HL-60/S4 treated with phorbol 12-myristate 13-acetate at 8.2 ng/mL for 4 days and 3 days (cell line): ENCODE measurements around the gene ENO3.

Experiments used
- in situ Hi-C: fragments of 300-500 bp; cut with MboI; formaldehyde crosslinking; loops from 2 replicates; pipeline ENCODE4 v1.15.0; 2022; ENCODE audit warnings: low sequenced_read_pairs

The ENO3 gene

DNA sequence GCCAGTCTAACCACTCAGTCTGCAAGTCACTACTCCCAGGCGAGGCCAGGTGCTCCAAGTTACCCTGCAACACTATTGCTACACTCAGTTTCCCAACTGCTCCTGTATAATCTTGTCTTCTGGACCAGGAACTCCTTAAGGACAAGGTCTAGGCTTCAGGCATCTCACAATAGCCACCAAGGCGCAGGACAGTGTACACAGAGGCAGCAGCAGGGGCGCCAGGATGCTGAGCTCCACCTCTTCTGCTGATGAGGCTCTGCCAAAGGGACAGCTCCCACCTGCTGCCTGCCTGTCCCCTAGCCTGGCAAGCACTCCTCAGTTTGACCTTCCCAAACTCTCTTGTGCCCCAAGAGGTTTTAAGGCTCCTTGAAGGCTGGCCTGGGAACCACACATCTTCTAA lies 14.5 kb upstream of the ENO3 start:
- in situ Hi-C loops: no loop called here

GRCh38 chr17:4937553-4937952 lies 13.4 kb upstream of the ENO3 start:
- in situ Hi-C loops: no loop called here

- in situ Hi-C loops: no loop called here
These were observed 12.8 kb upstream of the ENO3 start for GRCh38 chr17:4938069-4938491.

DNA sequence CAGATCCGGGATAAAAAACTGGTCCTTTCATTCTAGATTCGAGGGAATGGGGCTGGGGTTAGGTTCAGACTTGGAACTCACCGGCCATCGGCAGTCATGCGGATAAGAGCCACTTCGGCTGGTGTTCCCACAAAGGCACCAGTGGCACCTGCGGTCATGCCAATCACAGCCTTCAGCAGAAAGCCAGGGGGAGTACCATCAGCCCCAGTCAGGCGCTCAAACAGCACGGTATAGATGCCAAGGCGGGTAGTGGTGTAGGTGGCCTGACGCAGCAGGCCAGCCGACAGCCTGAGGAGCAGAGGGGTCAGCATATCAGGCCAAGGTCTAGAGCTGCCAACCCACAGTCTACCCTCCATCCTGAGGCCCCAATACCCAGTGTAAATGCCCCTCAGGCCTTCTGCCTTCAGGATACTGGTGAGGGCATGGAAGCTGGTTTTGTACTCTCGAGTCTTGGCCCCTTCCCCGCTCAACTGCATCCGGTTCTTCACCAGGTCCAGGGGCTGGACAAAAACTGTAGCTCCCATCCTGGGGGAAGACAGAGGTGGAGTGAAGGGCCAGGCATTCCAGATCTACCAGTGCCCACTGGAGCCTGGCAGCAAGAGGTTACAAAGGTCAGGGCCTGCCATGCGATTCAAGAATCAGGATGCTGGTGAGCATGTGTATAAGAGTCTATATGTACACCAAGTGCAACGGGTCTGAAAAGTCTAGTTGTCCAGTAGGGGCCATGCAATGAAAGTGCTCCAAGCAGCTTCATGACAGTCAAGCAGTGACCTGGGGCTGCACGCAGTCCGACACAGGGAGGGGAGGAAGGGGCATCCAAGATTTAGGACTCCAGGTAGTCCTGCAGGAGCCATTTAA lies 12.0 kb upstream of the ENO3 start:
- in situ Hi-C loops: no loop called here

DNA sequence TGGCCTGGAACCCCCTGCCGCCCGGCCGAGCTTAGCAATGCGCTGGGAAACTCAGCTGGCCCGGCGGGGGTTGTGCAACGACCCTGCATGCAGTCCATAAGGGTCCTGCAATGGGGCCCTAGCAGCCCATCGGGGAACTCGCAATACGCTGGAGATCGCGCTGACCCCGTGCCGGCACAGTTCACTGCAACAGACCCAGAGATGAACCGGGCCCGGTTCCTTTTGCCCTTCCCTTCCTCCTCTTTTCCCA lies 11.4 kb upstream of the ENO3 start:
- in situ Hi-C loops: no loop called here

- in situ Hi-C loops: no loop called here
These were observed 10.9 kb upstream of the ENO3 start, which contains the start of the genes RNF167 and SLC25A11 for GRCh38 chr17:4939796-4940554. TSS of gene RNF167 (plus strand) at chr17:4940268. CDS start at chr17:4940910, 642 bp downstream. TSS of gene SLC25A11 (minus strand) at chr17:4940046. CDS start at chr17:4939910, 136 bp downstream.

DNA sequence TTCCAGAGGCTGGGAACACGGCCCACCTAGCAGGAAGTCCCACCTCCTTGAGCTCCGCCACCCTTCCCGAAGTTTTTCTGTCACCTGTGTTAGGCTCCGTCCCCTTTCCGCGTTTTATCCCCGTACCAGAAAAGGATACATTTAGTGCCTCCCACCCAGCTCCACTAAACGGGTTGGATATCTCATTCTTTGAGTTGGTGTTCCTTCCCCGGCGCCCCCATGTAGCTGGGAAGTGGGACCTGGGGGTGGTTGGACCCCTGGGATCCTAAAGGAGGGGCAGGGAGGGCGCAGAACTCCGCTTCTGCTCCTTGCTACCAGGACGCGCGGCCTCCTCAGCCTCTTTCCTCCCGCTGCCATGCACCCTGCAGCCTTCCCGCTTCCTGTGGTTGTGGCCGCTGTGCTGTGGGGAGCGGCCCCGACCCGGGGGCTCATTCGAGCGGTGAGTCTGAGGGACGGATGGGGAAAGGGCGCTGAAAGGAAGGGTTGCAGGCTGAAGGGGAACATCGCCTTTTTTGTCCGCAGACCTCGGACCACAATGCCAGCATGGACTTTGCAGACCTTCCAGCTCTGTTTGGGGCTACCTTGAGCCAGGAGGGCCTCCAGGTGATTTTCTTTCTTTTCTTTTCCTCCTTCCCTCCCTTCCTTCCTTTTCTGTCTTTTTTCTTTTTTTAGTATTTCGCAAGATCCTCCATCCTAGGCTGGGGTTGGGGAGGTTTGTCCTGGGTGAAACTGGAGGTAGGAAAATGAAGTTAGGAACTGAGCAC lies 10.2 kb upstream of the ENO3 start:
- in situ Hi-C loops: no loop called here

GRCh38 chr17:4941319-4941610 lies 9.7 kb upstream of the ENO3 start:
- in situ Hi-C loops: no loop called here

- in situ Hi-C loops: no loop called here
These were observed 8.0 kb upstream of the ENO3 start for GRCh38 chr17:4942760-4943508.

DNA sequence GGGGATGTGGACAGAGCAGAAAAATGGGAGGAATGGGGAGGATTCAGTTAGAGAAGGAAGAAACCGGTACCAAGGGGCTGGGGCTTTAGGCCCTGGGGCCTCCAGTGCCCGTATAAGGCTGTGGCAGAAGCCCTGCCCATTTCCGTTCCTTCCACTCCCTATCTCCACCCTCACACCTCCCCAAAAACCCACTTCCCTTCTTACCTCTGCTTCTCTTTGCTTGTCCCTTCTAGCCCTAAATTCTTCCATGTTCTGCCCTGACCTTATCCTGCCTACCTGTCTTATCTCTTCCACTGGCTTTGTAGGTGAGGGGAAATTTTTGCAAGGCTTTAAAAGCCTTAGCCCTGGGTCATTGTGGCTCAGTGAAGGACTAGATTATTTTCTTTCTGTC lies 6.8 kb upstream of the ENO3 start:
- in situ Hi-C loops: no loop called here

DNA sequence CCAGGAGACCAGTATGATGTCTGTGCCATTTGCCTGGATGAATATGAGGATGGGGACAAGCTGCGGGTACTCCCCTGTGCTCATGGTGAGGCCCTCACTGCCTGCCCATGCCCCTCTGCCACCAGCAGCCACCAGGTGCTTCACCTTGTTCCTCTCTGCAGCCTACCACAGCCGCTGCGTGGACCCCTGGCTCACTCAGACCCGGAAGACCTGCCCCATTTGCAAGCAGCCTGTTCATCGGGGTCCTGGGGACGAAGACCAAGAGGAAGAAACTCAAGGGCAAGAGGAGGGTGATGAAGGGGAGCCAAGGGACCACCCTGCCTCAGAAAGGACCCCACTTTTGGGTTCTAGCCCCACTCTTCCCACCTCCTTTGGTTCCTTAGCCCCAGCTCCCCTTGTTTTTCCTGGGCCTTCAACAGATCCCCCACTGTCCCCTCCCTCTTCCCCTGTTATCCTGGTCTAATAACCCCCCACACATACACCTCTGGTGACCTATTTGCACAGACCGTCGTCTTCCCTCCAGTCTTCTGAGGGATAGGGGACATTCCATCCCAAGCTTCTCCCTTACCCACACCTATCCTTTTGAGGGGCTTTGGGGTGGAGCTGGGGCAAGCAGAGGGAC lies 6.3 kb upstream of the ENO3 start:
- in situ Hi-C loops: no loop called here

- in situ Hi-C loops: no loop called here
These were observed 5.6 kb upstream of the ENO3 start for GRCh38 chr17:4945176-4945943.

GRCh38 chr17:4945944-4946280 lies 5.0 kb upstream of the ENO3 start:
- in situ Hi-C loops: no loop called here

GRCh38 chr17:4946312-4946976 lies 4.5 kb upstream of the ENO3 start:
- in situ Hi-C loops: no loop called here

- in situ Hi-C loops: no loop called here
These were observed 3.9 kb upstream of the ENO3 start for GRCh38 chr17:4947010-4947410.

GRCh38 chr17:4947411-4948165 lies 3.3 kb upstream of the ENO3 start:
- in situ Hi-C loops: no loop called here

DNA sequence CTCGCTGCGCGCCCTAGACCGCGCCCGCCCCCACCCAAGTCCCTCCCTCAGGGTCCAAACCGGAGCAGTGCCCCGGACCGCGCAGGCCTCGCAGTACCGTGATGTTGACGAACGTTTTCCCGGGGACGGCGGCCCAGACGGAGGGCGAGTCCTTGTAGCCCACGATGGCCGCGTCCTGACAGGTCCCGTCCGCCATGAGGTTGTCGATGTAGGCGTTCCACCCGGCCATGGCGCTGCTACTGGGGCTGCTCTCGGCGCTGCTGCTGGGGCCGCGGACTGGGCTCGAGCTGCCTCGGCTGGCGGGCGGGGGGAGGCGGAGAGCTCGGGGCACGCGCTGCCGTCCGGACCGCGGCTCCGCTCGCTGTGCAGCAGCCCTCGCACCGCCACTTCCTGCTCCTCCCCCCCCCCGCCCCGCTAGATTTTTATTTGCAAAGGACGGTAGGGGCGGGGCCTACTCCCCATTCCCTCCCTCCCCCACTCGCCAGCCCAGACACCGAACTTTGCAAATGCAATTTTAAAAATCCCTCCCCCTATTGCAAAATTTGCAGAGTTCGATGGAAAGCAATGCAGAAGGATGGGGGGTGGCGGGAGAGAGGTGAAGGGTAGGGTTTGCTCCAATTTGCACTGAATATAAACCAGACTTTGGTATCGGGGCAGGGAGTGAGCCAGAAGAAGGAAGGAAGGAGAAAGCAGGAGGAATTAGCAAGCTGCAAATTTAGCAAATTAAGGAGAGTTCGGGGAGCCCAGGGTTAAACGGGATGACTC lies 2.6 kb upstream of the ENO3 start, which contains the start of gene PFN1:
PFN1 (minus strand) TSS at position 365 of the 765 bp plus-strand sequence; CDS start at position 229, 136 bp downstream.
- in situ Hi-C loops: no loop called here

GRCh38 chr17:4948931-4949320 lies 2.0 kb upstream of the ENO3 start:
- in situ Hi-C loops: no loop called here
